Measurements from ENCODE around the gene STAG3.
"Not testable (repeated sequence)": the region's sequence is repeated elsewhere in the genome, so short reads cannot be mapped to it uniquely, and the experiment has no call there.

Gene STAG3

GRCh38 chr7:100248483-100248882 lies 70.8 kb downstream of the STAG3 start:
- DNase-seq: no peak

GRCh38 chr7:100257017-100257416 lies 79.3 kb downstream of the STAG3 start:
- no peak for DNase-seq

GRCh38 chr7:100259984-100260383 lies 82.3 kb downstream of the STAG3 start:
- not testable (repeated sequence) for DNase-seq

- not testable (repeated sequence) for DNase-seq
Observed at GRCh38 chr7:100262896-100263295, 85.2 kb downstream of the STAG3 start.

Data from DMS 273 treated with DMSO at 0.1 percent for 48 hours (cell line).